SK-N-SH treated with all-trans-retinoic acid at 6 μM for 48 hours (cell line): ENCODE results near the gene TSPAN33.

Source experiments
- ATAC-seq: fragments of 200-7000 bp; cut with Tn5 transposase; 3 replicates; pipeline ENCODE4 v1.9.1; 2020; ENCODE audit warnings: mild to moderate bottlenecking, moderate library complexity
- ARNTL ChIP-seq: fragments of 450-650 bp; formaldehyde crosslinking; IDR thresholded peaks from 2 replicates; pipeline ENCODE4 v1.5.0; 2020; ENCODE audit warnings: low read depth, mild to moderate bottlenecking, moderate library complexity, borderline replicate concordance
- BACH2 ChIP-seq: fragments of 250-450 bp; sonication (Bioruptor Pico); IDR thresholded peaks from 2 replicates; pipeline ENCODE4 v1.9.0; 2021; ENCODE audit warnings: mild to moderate bottlenecking, borderline replicate concordance
- CSRNP3 ChIP-seq: fragments of 250-450 bp; sonication (Bioruptor Pico); IDR thresholded peaks from 2 replicates; pipeline ENCODE4 v1.5.1; 2021; ENCODE audit warnings: mild to moderate bottlenecking, moderate library complexity
- ESRRG ChIP-seq: fragments of 250-450 bp; sonication (Bioruptor Pico); IDR thresholded peaks from 2 replicates; pipeline ENCODE4 v1.6.1; 2021; ENCODE audit warnings: mild to moderate bottlenecking
- GLIS3 ChIP-seq: fragments of 250-450 bp; sonication (Bioruptor Pico); IDR thresholded peaks from 2 replicates; pipeline ENCODE4 v1.5.0; 2020; ENCODE audit warnings: mild to moderate bottlenecking, moderate library complexity
- ISL1 ChIP-seq: fragments of 250-450 bp; sonication (Bioruptor Pico); IDR thresholded peaks from 2 replicates; pipeline ENCODE4 v2.1.2; 2022; ENCODE audit warnings: mild to moderate bottlenecking, moderate library complexity
- PPARA ChIP-seq: fragments of 250-450 bp; sonication (Bioruptor Pico); IDR thresholded peaks from 2 replicates; pipeline ENCODE4 v1.5.0; 2020; ENCODE audit warnings: mild to moderate bottlenecking, borderline replicate concordance
- RARB ChIP-seq: fragments of 250-450 bp; sonication (Bioruptor Pico); IDR thresholded peaks from 2 replicates; pipeline ENCODE4 v1.8.0; 2021; ENCODE audit warnings: mild to moderate bottlenecking, moderate library complexity
- SNAI2 ChIP-seq: fragments of 250-450 bp; sonication (Bioruptor Pico); IDR thresholded peaks from 2 replicates; pipeline ENCODE4 v1.5.0; 2020; ENCODE audit warnings: mild to moderate bottlenecking, moderate library complexity
- TOX ChIP-seq: fragments of 250-450 bp; sonication (Bioruptor Pico); IDR thresholded peaks from 2 replicates; pipeline ENCODE4 v1.8.0; 2021; ENCODE audit warnings: mild to moderate bottlenecking, moderate library complexity, borderline replicate concordance
- TSHZ2 ChIP-seq: fragments of 250-450 bp; sonication (Bioruptor Pico); IDR thresholded peaks from 2 replicates; pipeline ENCODE4 v1.5.0; 2020; ENCODE audit warnings: mild to moderate bottlenecking, moderate library complexity
- ZFP3 ChIP-seq: fragments of 250-450 bp; sonication (Bioruptor Pico); IDR thresholded peaks from 2 replicates; pipeline ENCODE4 v1.5.0; 2020; ENCODE audit warnings: mild to moderate bottlenecking, moderate library complexity
- ZNF70 ChIP-seq: fragments of 450-650 bp; formaldehyde crosslinking; IDR thresholded peaks from 2 replicates; pipeline ENCODE4 v1.5.0; 2020; ENCODE audit warnings: mild to moderate bottlenecking, moderate library complexity
- ZNF8 ChIP-seq: fragments of 450-650 bp; formaldehyde crosslinking; IDR thresholded peaks from 2 replicates; pipeline ENCODE4 v1.5.0; 2020; ENCODE audit warnings: mild to moderate bottlenecking, moderate library complexity
- TF ChIP-seq, protein P1 (sequence below): fragments of 250-450 bp; sonication (Bioruptor Pico); IDR thresholded peaks from 2 replicates; pipeline ENCODE4 v1.5.1; 2020; ENCODE audit warnings: low read depth, mild to moderate bottlenecking, moderate library complexity
- TF ChIP-seq, protein P2 (sequence below): fragments of 250-450 bp; sonication (Bioruptor Pico); IDR thresholded peaks from 2 replicates; pipeline ENCODE4 v1.8.0; 2020; ENCODE audit warnings: mild to moderate bottlenecking, moderate library complexity, borderline replicate concordance
- TF ChIP-seq, protein P3 (sequence below): fragments of 250-450 bp; sonication (Bioruptor Pico); IDR thresholded peaks from 2 replicates; pipeline ENCODE4 v1.8.0; 2021; ENCODE audit warnings: low read depth, mild to moderate bottlenecking, moderate library complexity, borderline replicate concordance

The TSPAN33 gene

GRCh38 chr7:129127601-129128000, 16.9 kb upstream of the TSPAN33 start:
- no peak for TF ChIP-seq PPARA (CRISPR knock-in tag)
- ATAC-seq = no peak

GRCh38 chr7:129134356-129134987, 10.0 kb upstream of the TSPAN33 start:
- ATAC-seq = no peak
- TF ChIP-seq TSHZ2 (CRISPR knock-in tag) (no peak), RARB (CRISPR knock-in tag) (no peak), CSRNP3 (no peak), TOX (CRISPR knock-in tag) (no peak), ZNF70 (no peak), GLIS3 (CRISPR knock-in tag) (no peak), BACH2 (CRISPR knock-in tag) (no peak), SNAI2 (no peak), ISL1 (no peak), ESRRG (CRISPR knock-in tag) (no peak), PPARA (CRISPR knock-in tag) (no peak), ZNF8 (no peak), ZFP3 (CRISPR knock-in tag) (no peak), ARNTL (CRISPR knock-in tag) (no peak)
- TF ChIP-seq, protein P1, sequence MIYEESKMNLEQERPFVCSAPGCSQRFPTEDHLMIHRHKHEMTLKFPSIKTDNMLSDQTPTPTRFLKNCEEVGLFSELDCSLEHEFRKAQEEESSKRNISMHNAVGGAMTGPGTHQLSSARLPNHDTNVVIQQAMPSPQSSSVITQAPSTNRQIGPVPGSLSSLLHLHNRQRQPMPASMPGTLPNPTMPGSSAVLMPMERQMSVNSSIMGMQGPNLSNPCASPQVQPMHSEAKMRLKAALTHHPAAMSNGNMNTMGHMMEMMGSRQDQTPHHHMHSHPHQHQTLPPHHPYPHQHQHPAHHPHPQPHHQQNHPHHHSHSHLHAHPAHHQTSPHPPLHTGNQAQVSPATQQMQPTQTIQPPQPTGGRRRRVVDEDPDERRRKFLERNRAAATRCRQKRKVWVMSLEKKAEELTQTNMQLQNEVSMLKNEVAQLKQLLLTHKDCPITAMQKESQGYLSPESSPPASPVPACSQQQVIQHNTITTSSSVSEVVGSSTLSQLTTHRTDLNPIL (CRISPR knock-in tag) = no peak
- TF ChIP-seq, protein P2, sequence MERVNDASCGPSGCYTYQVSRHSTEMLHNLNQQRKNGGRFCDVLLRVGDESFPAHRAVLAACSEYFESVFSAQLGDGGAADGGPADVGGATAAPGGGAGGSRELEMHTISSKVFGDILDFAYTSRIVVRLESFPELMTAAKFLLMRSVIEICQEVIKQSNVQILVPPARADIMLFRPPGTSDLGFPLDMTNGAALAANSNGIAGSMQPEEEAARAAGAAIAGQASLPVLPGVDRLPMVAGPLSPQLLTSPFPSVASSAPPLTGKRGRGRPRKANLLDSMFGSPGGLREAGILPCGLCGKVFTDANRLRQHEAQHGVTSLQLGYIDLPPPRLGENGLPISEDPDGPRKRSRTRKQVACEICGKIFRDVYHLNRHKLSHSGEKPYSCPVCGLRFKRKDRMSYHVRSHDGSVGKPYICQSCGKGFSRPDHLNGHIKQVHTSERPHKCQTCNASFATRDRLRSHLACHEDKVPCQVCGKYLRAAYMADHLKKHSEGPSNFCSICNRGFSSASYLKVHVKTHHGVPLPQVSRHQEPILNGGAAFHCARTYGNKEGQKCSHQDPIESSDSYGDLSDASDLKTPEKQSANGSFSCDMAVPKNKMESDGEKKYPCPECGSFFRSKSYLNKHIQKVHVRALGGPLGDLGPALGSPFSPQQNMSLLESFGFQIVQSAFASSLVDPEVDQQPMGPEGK (CRISPR knock-in tag) = no peak
- TF ChIP-seq, protein P3, sequence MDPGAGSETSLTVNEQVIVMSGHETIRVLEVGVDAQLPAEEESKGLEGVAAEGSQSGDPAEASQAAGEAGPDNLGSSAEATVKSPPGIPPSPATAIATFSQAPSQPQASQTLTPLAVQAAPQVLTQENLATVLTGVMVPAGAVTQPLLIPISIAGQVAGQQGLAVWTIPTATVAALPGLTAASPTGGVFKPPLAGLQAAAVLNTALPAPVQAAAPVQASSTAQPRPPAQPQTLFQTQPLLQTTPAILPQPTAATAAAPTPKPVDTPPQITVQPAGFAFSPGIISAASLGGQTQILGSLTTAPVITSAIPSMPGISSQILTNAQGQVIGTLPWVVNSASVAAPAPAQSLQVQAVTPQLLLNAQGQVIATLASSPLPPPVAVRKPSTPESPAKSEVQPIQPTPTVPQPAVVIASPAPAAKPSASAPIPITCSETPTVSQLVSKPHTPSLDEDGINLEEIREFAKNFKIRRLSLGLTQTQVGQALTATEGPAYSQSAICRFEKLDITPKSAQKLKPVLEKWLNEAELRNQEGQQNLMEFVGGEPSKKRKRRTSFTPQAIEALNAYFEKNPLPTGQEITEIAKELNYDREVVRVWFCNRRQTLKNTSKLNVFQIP = no peak

- no peak for ATAC-seq
- TF ChIP-seq, protein P2 (CRISPR knock-in tag) = no peak
- no peak for TF ChIP-seq BACH2 (CRISPR knock-in tag)
- TF ChIP-seq, protein P1 (CRISPR knock-in tag) = no peak
- TF ChIP-seq ARNTL (CRISPR knock-in tag) = no peak
- no peak for TF ChIP-seq ZNF70
These were observed 7.4 kb upstream of the TSPAN33 start for GRCh38 chr7:129136887-129137642.
